NCI-H2227 treated with DMSO at 0.1 percent for 48 hours (cell line): ENCODE results near the gene FGD3.
"Not testable (repeated sequence)": the region's sequence is repeated elsewhere in the genome, so short reads cannot be mapped to it uniquely, and the experiment has no call there.

ENCODE experiments used
- DNase-seq: peaks from one replicate; lab custom pipeline; 2025; lab: John Stamatoyannopoulos, UW

FGD3 gene

GRCh38 chr9:93005876-93006275 is 58.6 kb downstream of the FGD3 start:
- no peak for DNase-seq

- DNase-seq = no peak
Measured at GRCh38 chr9:93007529-93008058, 60.3 kb downstream of the FGD3 start.

GRCh38 chr9:93008457-93008856 is 61.1 kb downstream of the FGD3 start:
- DNase-seq = no peak

- DNase-seq = no peak
Measured at GRCh38 chr9:93009337-93010015, 62.2 kb downstream of the FGD3 start.

- DNase-seq = no peak
Measured at GRCh38 chr9:93010056-93010455, 62.7 kb downstream of the FGD3 start.

- DNase-seq = no peak
Measured at GRCh38 chr9:93010704-93011103, 63.4 kb downstream of the FGD3 start.

- DNase-seq = no peak
Measured at GRCh38 chr9:93011114-93011513, 63.8 kb downstream of the FGD3 start.

GRCh38 chr9:93012963-93013855 is 65.9 kb downstream of the FGD3 start:
- DNase-seq = no peak

GRCh38 chr9:93013856-93014582 is 66.7 kb downstream of the FGD3 start:
- no peak for DNase-seq

GRCh38 chr9:93015190-93015589 is 67.9 kb downstream of the FGD3 start:
- DNase-seq = not testable (repeated sequence)

GRCh38 chr9:93017621-93018020 is 70.3 kb downstream of the FGD3 start:
- DNase-seq = no peak

- no peak for DNase-seq
Measured at GRCh38 chr9:93020151-93020550, 72.8 kb downstream of the FGD3 start.

GRCh38 chr9:93020771-93021670 is 73.7 kb downstream of the FGD3 start:
- DNase-seq = no peak

GRCh38 chr9:93022066-93022465 is 74.7 kb downstream of the FGD3 start:
- DNase-seq = no peak

GRCh38 chr9:93022721-93023520 is 75.6 kb downstream of the FGD3 start:
- DNase-seq = no peak

GRCh38 chr9:93023521-93023815 is 76.1 kb downstream of the FGD3 start:
- DNase-seq = no peak

- no peak for DNase-seq
Measured at GRCh38 chr9:93024646-93024910, 77.3 kb downstream of the FGD3 start.

GRCh38 chr9:93024986-93025630 is 77.8 kb downstream of the FGD3 start:
- no peak for DNase-seq

GRCh38 chr9:93025736-93026135 is 78.4 kb downstream of the FGD3 start:
- DNase-seq = no peak

GRCh38 chr9:93026640-93027039 is 79.3 kb downstream of the FGD3 start:
- DNase-seq = no peak

- no peak for DNase-seq
Measured at GRCh38 chr9:93027750-93028149, 80.4 kb downstream of the FGD3 start.
